Measurements from ENCODE around the gene SBF2. TPM values are rescaled to one million over a fixed set of nuclear protein-coding genes. Genes with fewer than 3 reads are reported as not detected.
"Not testable (repeated sequence)": the region's sequence is repeated elsewhere in the genome, so short reads cannot be mapped to it uniquely, and the experiment has no call there.

Gene SBF2
- polyA plus RNA-seq, 1 donor (not counting 4 experiments of a cell fraction or from before 2014, with no cell fraction given), result 24.5 TPM

DNA sequence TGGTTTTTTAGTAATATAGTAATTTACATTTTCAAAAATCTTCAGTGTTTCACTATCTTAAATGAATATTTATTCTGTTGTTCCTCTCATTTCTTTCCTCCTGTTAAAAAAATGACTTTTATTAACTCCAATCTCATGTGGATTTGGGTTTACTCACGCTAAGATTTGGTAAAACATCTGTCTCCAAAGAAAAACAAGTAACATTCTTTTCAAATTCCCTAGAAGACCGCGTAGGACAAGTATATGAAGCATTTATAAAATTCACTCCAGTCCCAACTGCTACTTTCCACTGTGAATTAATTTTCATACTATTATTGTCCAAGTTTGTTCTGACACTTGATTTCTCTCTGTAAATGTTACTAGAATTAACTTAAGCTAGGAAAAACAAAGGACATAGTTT, 26.2 kb downstream of the SBF2 start:
- H3K4me2 ChIP-seq (ENCODE audit: control insufficient read depth, extremely low read depth, insufficient read depth, low read depth, low read length), result no peak overlapping the region
- FAIRE-seq, result no peak
- H3K9ac ChIP-seq (ENCODE audit: control insufficient read depth, extremely low read depth, insufficient read depth, low read length), result no peak overlapping the region
- H3K9me3 ChIP-seq (ENCODE audit: control insufficient read depth, low read depth, low read length), result no peaks in the 10 kb centered on the region
- no peaks in the 10 kb centered on the region for H3K9me1 ChIP-seq (ENCODE audit: control insufficient read depth, extremely low read depth, insufficient read depth, low read length)
- TF ChIP-seq, protein P1, sequence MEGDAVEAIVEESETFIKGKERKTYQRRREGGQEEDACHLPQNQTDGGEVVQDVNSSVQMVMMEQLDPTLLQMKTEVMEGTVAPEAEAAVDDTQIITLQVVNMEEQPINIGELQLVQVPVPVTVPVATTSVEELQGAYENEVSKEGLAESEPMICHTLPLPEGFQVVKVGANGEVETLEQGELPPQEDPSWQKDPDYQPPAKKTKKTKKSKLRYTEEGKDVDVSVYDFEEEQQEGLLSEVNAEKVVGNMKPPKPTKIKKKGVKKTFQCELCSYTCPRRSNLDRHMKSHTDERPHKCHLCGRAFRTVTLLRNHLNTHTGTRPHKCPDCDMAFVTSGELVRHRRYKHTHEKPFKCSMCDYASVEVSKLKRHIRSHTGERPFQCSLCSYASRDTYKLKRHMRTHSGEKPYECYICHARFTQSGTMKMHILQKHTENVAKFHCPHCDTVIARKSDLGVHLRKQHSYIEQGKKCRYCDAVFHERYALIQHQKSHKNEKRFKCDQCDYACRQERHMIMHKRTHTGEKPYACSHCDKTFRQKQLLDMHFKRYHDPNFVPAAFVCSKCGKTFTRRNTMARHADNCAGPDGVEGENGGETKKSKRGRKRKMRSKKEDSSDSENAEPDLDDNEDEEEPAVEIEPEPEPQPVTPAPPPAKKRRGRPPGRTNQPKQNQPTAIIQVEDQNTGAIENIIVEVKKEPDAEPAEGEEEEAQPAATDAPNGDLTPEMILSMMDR (optimal IDR thresholded peaks at IDR 0.05 in 1 of 3, IDR thresholded peaks at IDR 0.05 in 1 of 3, conservative IDR thresholded peaks at IDR 0.05 in 1 of 3; ENCODE audit: extremely low read depth in 1 of 3, insufficient read depth in 2 of 3, low read length in 3 of 3), result no peak
- TF ChIP-seq EZH2 (IDR thresholded peaks at IDR 0.05; ENCODE audit: low read length), result no peak
- no peak for DNase-seq (ENCODE audit: low read depth, low spot score)
- no peaks in the 10 kb centered on the region for H3K36me3 ChIP-seq (ENCODE audit: control insufficient read depth in 2 of 2, extremely low read depth in 1 of 2, insufficient read depth in 2 of 2, low read length in 2 of 2)
- peaks cover 12% of the 10 kb centered on the region for H3K4me1 ChIP-seq (ENCODE audit: control insufficient read depth, extremely low read depth, insufficient read depth, low read length)
- H3K27me3 ChIP-seq (ENCODE audit: control insufficient read depth, extremely low read depth, insufficient read depth, low read length), result no peaks in the 10 kb centered on the region
- no peak overlapping the region for H3K27ac ChIP-seq (ENCODE audit: control insufficient read depth, insufficient read depth, low read length)
- H4K20me1 ChIP-seq (ENCODE audit: control insufficient read depth, extremely low read depth, insufficient read depth, low read length), result no peaks in the 10 kb centered on the region
- dilution Hi-C loops (cut with MboI; ENCODE audit: extremely low pct_ligation_motif_present, low sequenced_read_pairs), result no loop called here
- H3K79me2 ChIP-seq (ENCODE audit: control insufficient read depth, insufficient read depth, low read length), result peaks cover 9% of the 10 kb centered on the region
- H2AFZ ChIP-seq (ENCODE audit: control insufficient read depth, low read length), result no peak overlapping the region
- H3K4me3 ChIP-seq (ENCODE audit: control insufficient read depth in 2 of 3, extremely low read depth in 1 of 3, insufficient read depth in 2 of 3, low read depth in 1 of 3, low read length in 3 of 3), result no peak overlapping the region

DNA sequence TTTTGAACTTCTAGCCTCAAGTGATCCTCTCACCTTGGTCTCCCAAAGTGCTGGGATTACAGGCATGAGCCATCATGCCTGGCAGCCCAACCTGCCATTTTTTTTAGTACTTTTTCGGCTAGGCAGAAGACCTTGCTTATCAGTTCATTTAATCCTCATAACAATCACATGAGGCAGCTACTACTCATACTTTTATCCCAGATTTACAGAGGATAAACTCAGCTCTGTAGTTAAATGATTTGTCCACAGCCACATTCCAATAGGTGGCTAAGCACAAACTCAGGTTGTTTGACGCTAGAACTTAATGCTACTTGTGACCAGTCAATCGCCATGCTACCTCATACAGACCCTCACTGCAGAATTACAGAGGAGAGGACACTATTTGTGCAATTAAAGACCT, 28.1 kb downstream of the SBF2 start:
- peaks cover 26% of the 10 kb centered on the region for H3K4me1 ChIP-seq (ENCODE audit: control insufficient read depth, extremely low read depth, insufficient read depth, low read length)
- H3K4me2 ChIP-seq (ENCODE audit: control insufficient read depth, extremely low read depth, insufficient read depth, low read depth, low read length), result no peak overlapping the region
- no peak overlapping the region for H3K27ac ChIP-seq (ENCODE audit: control insufficient read depth, insufficient read depth, low read length)
- no peak overlapping the region for H3K9ac ChIP-seq (ENCODE audit: control insufficient read depth, extremely low read depth, insufficient read depth, low read length)
- H4K20me1 ChIP-seq (ENCODE audit: control insufficient read depth, extremely low read depth, insufficient read depth, low read length), result no peaks in the 10 kb centered on the region
- H2AFZ ChIP-seq (ENCODE audit: control insufficient read depth, low read length), result no peak overlapping the region
- H3K27me3 ChIP-seq (ENCODE audit: control insufficient read depth, extremely low read depth, insufficient read depth, low read length), result no peaks in the 10 kb centered on the region
- peak; percentile 36 for FAIRE-seq
- dilution Hi-C loops (cut with MboI; ENCODE audit: extremely low pct_ligation_motif_present, low sequenced_read_pairs), result no loop called here
- no peak overlapping the region for H3K4me3 ChIP-seq (ENCODE audit: control insufficient read depth in 2 of 3, extremely low read depth in 1 of 3, insufficient read depth in 2 of 3, low read depth in 1 of 3, low read length in 3 of 3)
- H3K79me2 ChIP-seq (ENCODE audit: control insufficient read depth, insufficient read depth, low read length), result peaks cover 15% of the 10 kb centered on the region
- no peaks in the 10 kb centered on the region for H3K9me3 ChIP-seq (ENCODE audit: control insufficient read depth, low read depth, low read length)
- TF ChIP-seq EZH2 (IDR thresholded peaks at IDR 0.05; ENCODE audit: low read length), result no peak
- TF ChIP-seq, protein P1 (optimal IDR thresholded peaks at IDR 0.05 in 1 of 3, IDR thresholded peaks at IDR 0.05 in 1 of 3, conservative IDR thresholded peaks at IDR 0.05 in 1 of 3; ENCODE audit: extremely low read depth in 1 of 3, insufficient read depth in 2 of 3, low read length in 3 of 3), result no peak
- H3K36me3 ChIP-seq (ENCODE audit: control insufficient read depth in 2 of 2, extremely low read depth in 1 of 2, insufficient read depth in 2 of 2, low read length in 2 of 2), result no peaks in the 10 kb centered on the region
- DNase-seq (ENCODE audit: low read depth, low spot score), result no peak
- H3K9me1 ChIP-seq (ENCODE audit: control insufficient read depth, extremely low read depth, insufficient read depth, low read length), result no peaks in the 10 kb centered on the region

DNA sequence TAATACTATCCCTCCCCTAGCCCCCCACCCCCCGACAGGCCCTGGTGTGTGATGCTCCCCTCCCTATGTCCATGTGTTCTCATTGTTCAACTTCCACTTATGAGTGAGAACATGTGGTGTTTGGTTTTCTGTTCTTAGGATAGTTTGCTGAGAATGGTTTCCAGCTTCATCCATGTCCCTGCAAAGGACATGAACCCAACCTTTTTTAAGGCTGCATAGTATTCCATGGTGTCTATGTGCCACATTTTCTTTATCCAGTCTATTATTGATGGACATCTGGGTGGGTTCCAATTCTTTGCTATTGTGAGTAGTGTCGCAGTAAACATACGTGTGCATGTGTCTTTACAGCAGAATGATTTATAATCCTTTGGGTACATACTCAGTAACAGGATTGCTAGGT, 29.3 kb downstream of the SBF2 start:
- H3K27ac ChIP-seq (ENCODE audit: control insufficient read depth, insufficient read depth, low read length); H3K9me3 ChIP-seq (ENCODE audit: control insufficient read depth, low read depth, low read length); H3K4me2 ChIP-seq (ENCODE audit: control insufficient read depth, extremely low read depth, insufficient read depth, low read depth, low read length); H3K36me3 ChIP-seq (ENCODE audit: control insufficient read depth in 2 of 2, extremely low read depth in 1 of 2, insufficient read depth in 2 of 2, low read length in 2 of 2); dilution Hi-C loops (cut with MboI; ENCODE audit: extremely low pct_ligation_motif_present, low sequenced_read_pairs); H4K20me1 ChIP-seq (ENCODE audit: control insufficient read depth, extremely low read depth, insufficient read depth, low read length); H3K9ac ChIP-seq (ENCODE audit: control insufficient read depth, extremely low read depth, insufficient read depth, low read length); H3K4me3 ChIP-seq (ENCODE audit: control insufficient read depth in 2 of 3, extremely low read depth in 1 of 3, insufficient read depth in 2 of 3, low read depth in 1 of 3, low read length in 3 of 3); FAIRE-seq; DNase-seq (ENCODE audit: low read depth, low spot score); H3K9me1 ChIP-seq (ENCODE audit: control insufficient read depth, extremely low read depth, insufficient read depth, low read length); H2AFZ ChIP-seq (ENCODE audit: control insufficient read depth, low read length); H3K27me3 ChIP-seq (ENCODE audit: control insufficient read depth, extremely low read depth, insufficient read depth, low read length): not testable (repeated sequence)
- Histone ChIP-seq H3K79me2 (ENCODE audit: control insufficient read depth, insufficient read depth, low read length) (peaks cover 15% of the 10 kb centered on the region), H3K4me1 (ENCODE audit: control insufficient read depth, extremely low read depth, insufficient read depth, low read length) (peaks cover 26% of the 10 kb centered on the region)

Data from keratinocyte (primary cell).